Effector memory CD4-positive, alpha-beta T cell (primary cell): ENCODE measurements around the gene RTKN2.
A peak's percentile ranks its signal among the peaks of the same experiment; 100 is the strongest.

Experiments used
- DNase-seq, 3 donors: peaks; one replicate each; pipeline ENCODE4 v3.0.0-alpha.2; 2020
- H3K27ac ChIP-seq: 2 replicates; pipeline ENCODE4 v1.7.0; 2013; ENCODE audit warnings: mild to moderate bottlenecking, low read length, moderate library complexity; ENCODE audit not compliant: insufficient read depth, poor library complexity, severe bottlenecking
- H3K27me3 ChIP-seq: replicated peaks from 2 replicates; pipeline ENCODE4 v1.7.0; 2013; ENCODE audit warnings: mild to moderate bottlenecking, low read length; ENCODE audit not compliant: insufficient read depth, control insufficient read depth, poor library complexity, severe bottlenecking
- H3K36me3 ChIP-seq: 2 replicates; pipeline ENCODE4 v1.7.0; 2013; ENCODE audit warnings: mild to moderate bottlenecking, low read length, moderate library complexity; ENCODE audit not compliant: control insufficient read depth, insufficient read depth
- H3K4me1 ChIP-seq: 2 replicates; pipeline ENCODE4 v1.7.0; 2013; ENCODE audit warnings: low read length, mild to moderate bottlenecking; ENCODE audit not compliant: control insufficient read depth, insufficient read depth, poor library complexity, severe bottlenecking
- H3K4me3 ChIP-seq: 2 replicates; pipeline ENCODE4 v1.7.0; 2013; ENCODE audit warnings: low read length, low read depth, mild to moderate bottlenecking; ENCODE audit not compliant: insufficient read depth, poor library complexity, severe bottlenecking
- H3K9me3 ChIP-seq: 2 replicates; pipeline ENCODE4 v1.7.0; 2013; ENCODE audit warnings: mild to moderate bottlenecking, low read length, moderate library complexity; ENCODE audit not compliant: control insufficient read depth
- total RNA-seq, 3 donors: gene quantifications; one replicate each; lab custom pipeline; 2026; lab: John Stamatoyannopoulos, UW

The RTKN2 gene, protein sequence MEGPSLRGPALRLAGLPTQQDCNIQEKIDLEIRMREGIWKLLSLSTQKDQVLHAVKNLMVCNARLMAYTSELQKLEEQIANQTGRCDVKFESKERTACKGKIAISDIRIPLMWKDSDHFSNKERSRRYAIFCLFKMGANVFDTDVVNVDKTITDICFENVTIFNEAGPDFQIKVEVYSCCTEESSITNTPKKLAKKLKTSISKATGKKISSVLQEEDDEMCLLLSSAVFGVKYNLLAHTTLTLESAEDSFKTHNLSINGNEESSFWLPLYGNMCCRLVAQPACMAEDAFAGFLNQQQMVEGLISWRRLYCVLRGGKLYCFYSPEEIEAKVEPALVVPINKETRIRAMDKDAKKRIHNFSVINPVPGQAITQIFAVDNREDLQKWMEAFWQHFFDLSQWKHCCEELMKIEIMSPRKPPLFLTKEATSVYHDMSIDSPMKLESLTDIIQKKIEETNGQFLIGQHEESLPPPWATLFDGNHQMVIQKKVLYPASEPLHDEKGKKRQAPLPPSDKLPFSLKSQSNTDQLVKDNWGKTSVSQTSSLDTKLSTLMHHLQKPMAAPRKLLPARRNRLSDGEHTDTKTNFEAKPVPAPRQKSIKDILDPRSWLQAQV
- total RNA-seq = 17.8 to 80.9 (median 21.6) reads per million in 3 donors

GRCh38 chr10:62268399-62269114, at the start of gene RTKN2:
TSS of gene RTKN2 (minus strand) at chr10:62268844. CDS start at chr10:62268610, 234 bp downstream.
- H3K4me1 ChIP-seq = peaks cover 6% of the 10 kb centered on the region
- no peaks in the 10 kb centered on the region for H3K36me3 ChIP-seq
- H3K4me3 ChIP-seq = peak within 1 kb of the TSS; percentile 80
- DNase-seq = peak; percentile 36 to 68 (median 46)
- H3K27me3 ChIP-seq = no peaks in the 10 kb centered on the region
- H3K27ac ChIP-seq = peak within 1 kb of the TSS; percentile 18
- no peaks in the 10 kb centered on the region for H3K9me3 ChIP-seq

GRCh38 chr10:62317257-62317656, 48.6 kb upstream of the RTKN2 start:
- Histone ChIP-seq H3K4me1 (no peaks in the 10 kb centered on the region), H3K36me3 (no peaks in the 10 kb centered on the region), H3K9me3 (no peaks in the 10 kb centered on the region), H3K27me3 (no peaks in the 10 kb centered on the region), H3K27ac (no peak overlapping the region), H3K4me3 (no peak overlapping the region)
- DNase-seq = no peak

GRCh38 chr10:62309254-62309653, 40.6 kb upstream of the RTKN2 start:
- Histone ChIP-seq H3K4me1 (no peaks in the 10 kb centered on the region), H3K27ac (no peak overlapping the region), H3K9me3 (no peaks in the 10 kb centered on the region), H3K27me3 (no peaks in the 10 kb centered on the region), H3K36me3 (no peaks in the 10 kb centered on the region), H3K4me3 (no peak overlapping the region)
- DNase-seq = no peak

GRCh38 chr10:62308101-62308500, 39.5 kb upstream of the RTKN2 start:
- Histone ChIP-seq H3K36me3 (no peaks in the 10 kb centered on the region), H3K9me3 (no peaks in the 10 kb centered on the region), H3K4me1 (no peaks in the 10 kb centered on the region), H3K27ac (no peak overlapping the region), H3K4me3 (no peak overlapping the region), H3K27me3 (no peaks in the 10 kb centered on the region)
- DNase-seq = no peak

DNA sequence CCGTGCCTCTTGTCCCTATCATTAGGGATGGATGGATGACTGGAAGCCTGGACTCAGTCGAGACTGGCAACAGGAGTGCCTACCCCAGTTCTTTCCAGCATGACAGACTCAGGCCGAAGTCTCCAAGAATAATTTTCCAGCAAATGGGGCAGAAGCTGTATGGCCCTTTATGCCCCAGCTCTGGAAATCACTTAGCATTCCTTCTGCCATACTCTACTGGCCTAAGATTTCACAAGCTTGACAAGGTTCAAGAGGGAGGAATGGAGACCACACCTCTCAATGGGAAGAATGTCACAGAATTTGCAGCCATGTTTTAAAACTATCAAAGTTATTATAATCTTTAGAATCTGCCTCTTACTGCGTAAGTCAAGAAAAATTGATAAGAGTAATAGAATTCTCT, 39.0 kb upstream of the RTKN2 start:
- Histone ChIP-seq H3K4me1 (no peaks in the 10 kb centered on the region), H3K9me3 (no peaks in the 10 kb centered on the region), H3K27me3 (no peaks in the 10 kb centered on the region), H3K36me3 (no peaks in the 10 kb centered on the region), H3K27ac (no peak overlapping the region), H3K4me3 (no peak overlapping the region)
- no peak for DNase-seq

GRCh38 chr10:62306663-62307062, 38.0 kb upstream of the RTKN2 start:
- H3K4me3 ChIP-seq = no peak overlapping the region
- DNase-seq = no peak
- no peaks in the 10 kb centered on the region for H3K36me3 ChIP-seq
- no peaks in the 10 kb centered on the region for H3K4me1 ChIP-seq
- no peaks in the 10 kb centered on the region for H3K27me3 ChIP-seq
- H3K9me3 ChIP-seq = no peaks in the 10 kb centered on the region
- H3K27ac ChIP-seq = no peak overlapping the region

DNA sequence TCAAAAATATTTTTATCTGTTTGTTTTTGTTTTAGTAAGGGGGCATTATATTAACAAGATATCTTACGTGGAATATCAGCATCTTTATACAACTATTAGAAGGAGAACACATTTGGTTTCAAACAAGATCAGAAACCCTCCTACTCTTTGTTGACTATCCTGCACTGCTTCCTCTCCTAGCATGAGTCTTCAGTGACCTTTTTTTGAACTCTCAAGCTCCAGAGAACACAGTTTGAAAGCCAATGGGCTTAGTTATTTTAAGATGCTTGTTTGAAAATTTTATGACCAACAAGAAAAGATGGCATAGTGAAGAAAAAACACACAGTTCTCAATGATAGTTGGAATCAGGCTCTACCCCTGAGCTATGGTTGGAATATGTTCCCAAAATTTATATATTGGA, 37.2 kb upstream of the RTKN2 start:
- no peak for DNase-seq
- no peaks in the 10 kb centered on the region for H3K27me3 ChIP-seq
- no peaks in the 10 kb centered on the region for H3K9me3 ChIP-seq
- H3K4me1 ChIP-seq = no peaks in the 10 kb centered on the region
- H3K4me3 ChIP-seq = no peak overlapping the region
- no peaks in the 10 kb centered on the region for H3K36me3 ChIP-seq
- no peak overlapping the region for H3K27ac ChIP-seq

GRCh38 chr10:62303922-62304321, 35.3 kb upstream of the RTKN2 start:
- Histone ChIP-seq H3K36me3 (no peaks in the 10 kb centered on the region), H3K27ac (no peak overlapping the region), H3K9me3 (no peaks in the 10 kb centered on the region), H3K27me3 (no peaks in the 10 kb centered on the region), H3K4me1 (no peaks in the 10 kb centered on the region), H3K4me3 (no peak overlapping the region)
- DNase-seq = no peak

- Histone ChIP-seq H3K27me3 (no peaks in the 10 kb centered on the region), H3K27ac (no peak overlapping the region), H3K4me3 (no peak overlapping the region), H3K9me3 (no peaks in the 10 kb centered on the region), H3K4me1 (no peaks in the 10 kb centered on the region), H3K36me3 (no peaks in the 10 kb centered on the region)
- no peak for DNase-seq
Measured at GRCh38 chr10:62302760-62303159, 34.1 kb upstream of the RTKN2 start.

- Histone ChIP-seq H3K4me3 (no peak overlapping the region), H3K9me3 (no peaks in the 10 kb centered on the region), H3K27me3 (no peaks in the 10 kb centered on the region), H3K27ac (no peak overlapping the region), H3K4me1 (no peaks in the 10 kb centered on the region), H3K36me3 (no peaks in the 10 kb centered on the region)
- DNase-seq = no peak
Measured at GRCh38 chr10:62297857-62298256, 29.2 kb upstream of the RTKN2 start.
